NCI-H345 treated with DMSO at 0.1 percent for 48 hours (cell line): ENCODE results near the gene DNMBP.
"Not testable (repeated sequence)": the region's sequence is repeated elsewhere in the genome, so short reads cannot be mapped to it uniquely, and the experiment has no call there.

Experiments
- DNase-seq: peaks from one replicate; lab custom pipeline; 2025; ENCODE audit not compliant: unreplicated experiment; lab: John Stamatoyannopoulos, UW

DNMBP gene

GRCh38 chr10:99985637-99986036 is 24.1 kb downstream of the DNMBP start:
- not testable (repeated sequence) for DNase-seq

GRCh38 chr10:99984211-99985034 is 25.3 kb downstream of the DNMBP start:
- DNase-seq: no peak

GRCh38 chr10:99983280-99983988 is 26.3 kb downstream of the DNMBP start:
- DNase-seq: no peak

- DNase-seq: no peak
Observed at GRCh38 chr10:99982728-99983127, 27.0 kb downstream of the DNMBP start.

DNA sequence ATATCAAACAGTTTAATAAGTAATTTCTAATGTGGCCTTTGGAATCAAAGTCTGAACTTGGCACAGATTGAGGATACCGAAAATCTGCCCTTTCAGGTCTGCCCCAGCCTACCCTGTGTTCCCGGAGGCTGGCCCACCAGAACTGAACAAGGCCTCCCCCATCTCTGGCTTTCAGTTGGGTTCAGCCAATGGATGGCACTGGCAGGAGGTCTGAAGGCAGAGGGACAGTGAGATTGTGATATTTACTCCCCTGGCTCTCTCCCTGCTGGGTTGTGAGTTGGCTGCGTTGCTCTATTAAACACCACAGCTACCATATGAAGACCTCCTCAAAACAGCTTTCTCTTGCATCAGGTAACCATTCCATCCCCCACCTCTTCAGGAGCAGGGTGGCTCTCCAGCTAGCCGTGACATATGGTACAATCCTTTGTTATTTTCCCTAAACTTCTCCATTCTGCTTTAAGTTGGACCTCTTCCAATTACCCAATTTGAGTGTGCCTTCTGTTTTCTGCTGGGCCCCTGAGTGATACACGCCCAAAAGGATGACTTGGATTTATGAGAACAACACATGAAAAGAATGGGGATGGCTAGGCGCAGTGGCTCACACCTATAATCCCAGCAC is 28.1 kb downstream of the DNMBP start:
- DNase-seq: peak; percentile 39

DNA sequence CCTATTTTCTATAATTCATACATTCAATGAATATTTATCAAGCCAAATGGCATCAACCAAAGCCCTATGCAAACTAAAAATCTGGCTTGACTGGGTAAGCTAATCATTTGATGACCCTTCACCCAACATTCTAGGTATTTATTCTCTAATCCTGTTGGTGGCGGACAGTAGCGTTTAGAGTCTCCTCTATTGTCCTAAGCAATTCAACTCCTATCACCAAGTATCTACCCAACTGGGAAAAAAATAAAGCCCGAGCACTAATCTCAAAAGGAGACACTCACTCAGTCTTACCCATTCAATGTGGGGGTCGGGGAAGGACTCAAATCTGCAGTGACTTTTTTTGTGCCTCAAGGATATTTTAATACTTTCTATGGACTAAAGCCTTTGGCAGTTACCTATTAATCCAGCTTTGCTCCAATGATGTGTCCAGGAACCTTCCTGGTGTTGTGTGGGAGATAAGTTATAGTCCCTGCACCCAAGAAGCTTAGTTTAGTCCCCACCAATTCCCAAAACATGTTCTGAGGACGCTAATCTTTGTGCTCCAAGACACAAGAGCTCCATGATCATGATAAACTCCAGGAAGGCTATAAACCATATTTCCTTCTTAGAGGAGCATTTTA is 30.6 kb downstream of the DNMBP start:
- no peak for DNase-seq

GRCh38 chr10:99977916-99978315 is 31.8 kb downstream of the DNMBP start:
- no peak for DNase-seq

DNA sequence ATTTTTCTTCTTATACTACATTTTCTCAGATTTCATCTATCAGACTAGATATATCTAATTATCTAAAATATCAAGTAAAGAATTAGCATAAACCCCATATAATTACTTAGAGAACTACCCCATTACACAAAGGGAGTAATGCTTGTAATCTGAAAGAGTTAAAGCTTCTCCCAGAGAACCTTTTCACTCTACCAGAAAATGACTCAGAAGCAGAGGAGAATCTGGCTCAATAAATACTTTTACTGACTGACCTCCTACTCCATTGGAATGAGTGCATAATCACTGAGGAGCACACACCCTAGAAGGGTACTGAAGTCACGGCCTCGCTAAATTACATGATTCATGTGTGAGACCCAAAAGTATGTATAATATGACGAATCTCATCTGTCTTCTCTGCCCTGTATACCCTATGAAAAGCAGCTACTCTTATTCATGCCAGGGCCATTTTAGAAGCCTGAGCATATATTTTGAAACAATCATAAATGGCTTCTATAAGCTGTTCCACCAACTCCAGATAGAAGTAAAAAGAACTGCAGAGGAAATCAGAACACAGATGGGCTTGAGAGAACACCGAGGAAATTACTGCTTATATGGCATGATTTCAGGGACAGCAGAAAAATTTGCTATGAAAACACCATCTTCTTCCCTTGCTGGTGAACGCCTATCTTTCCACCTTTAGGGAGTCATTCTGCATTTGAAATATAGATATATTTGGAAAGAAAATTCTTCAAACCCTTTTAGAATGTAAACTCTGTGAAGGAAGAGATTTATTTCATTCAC is 32.7 kb downstream of the DNMBP start:
- DNase-seq: no peak

GRCh38 chr10:99975942-99976809 is 33.6 kb downstream of the DNMBP start:
- DNase-seq: no peak

DNA sequence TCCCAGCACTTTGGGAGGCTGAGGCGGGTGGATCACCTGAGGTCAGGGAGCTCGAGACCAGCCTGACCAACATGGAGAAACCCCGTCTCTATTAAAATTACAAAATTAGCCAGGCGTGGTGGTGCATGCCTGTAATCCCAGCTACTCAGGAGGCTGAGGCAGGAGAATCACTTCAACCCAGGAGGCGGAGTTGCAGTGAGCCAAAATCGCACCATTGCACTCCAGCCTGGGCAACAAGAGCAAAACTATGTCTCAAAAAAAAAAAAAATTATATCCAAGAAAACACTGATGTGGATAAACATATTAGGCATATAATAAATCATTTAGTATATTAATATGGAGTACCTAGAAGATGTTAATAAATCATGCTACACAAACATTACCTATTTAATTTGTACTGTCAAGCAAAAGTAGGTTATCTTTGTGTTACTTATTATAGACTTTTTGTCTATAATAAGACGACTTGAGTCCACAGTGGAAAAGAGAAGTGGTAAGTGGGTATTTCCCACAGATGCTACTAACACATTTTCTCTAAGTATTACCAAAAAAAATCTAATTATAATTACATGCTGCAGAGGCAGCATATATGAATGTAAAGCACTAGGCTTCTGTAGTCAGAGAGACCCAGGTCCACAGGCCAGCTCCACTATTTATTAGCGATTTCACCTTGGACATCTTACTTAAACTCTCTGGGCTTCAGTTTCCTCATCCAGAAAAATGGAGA is 34.5 kb downstream of the DNMBP start:
- no peak for DNase-seq

DNA sequence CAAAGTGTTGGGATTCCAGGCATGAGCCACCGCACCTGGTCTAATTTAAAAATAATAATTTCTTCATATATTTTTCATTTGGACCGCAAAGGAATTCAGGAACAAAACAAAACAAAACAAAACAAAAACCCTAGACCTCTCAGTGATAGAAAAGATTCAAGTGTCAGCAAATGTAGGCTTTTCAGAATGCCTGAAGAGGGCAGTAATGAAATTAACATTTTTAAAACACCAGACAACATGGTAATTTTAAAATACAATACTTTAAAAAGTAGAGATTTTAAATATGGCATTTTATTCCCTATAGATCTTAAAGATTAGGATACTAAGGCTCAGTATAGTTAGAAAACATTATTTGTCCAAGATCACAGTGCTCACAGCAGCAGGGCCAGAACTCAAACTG is 36.6 kb downstream of the DNMBP start:
- no peak for DNase-seq

DNA sequence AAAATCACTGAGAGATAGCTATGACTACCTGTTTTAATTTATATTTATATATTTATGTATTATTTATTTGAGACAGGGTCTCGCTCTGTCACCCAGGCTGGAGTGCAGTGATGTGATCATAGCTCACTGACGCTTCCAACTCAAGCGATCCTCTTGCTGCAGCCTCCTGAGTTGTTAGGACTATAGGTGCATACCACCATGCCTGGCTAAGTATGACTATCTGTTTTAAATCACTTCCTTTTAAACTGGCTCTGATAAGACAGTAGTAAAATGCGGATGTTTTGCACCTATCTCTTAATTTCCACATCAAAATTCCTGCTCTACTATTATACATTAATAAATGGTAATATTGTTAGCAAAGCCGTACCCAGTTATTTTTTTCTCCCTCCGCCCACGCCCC is 41.8 kb downstream of the DNMBP start:
- DNase-seq: no peak

GRCh38 chr10:99966306-99966705 is 43.4 kb downstream of the DNMBP start:
- no peak for DNase-seq

GRCh38 chr10:99965700-99966099 is 44.0 kb downstream of the DNMBP start:
- DNase-seq: no peak

DNA sequence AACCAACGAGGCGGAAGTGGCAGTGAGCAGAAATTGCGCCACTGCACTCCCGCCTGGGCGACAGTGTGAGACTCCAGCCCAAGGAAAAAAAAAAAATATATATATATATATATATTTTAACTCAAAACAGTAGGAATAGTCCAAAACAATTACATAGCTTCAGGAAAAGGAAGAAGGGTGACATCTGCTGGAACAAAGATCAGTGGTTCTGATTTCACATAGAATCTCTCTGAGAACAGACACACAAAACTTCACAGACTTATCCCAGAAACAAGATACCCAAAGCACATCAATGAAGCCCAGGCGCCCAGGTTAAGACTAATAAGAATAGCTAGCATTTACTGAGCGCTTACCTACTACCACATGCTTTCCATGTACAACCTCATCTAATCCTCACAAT is 45.0 kb downstream of the DNMBP start:
- no peak for DNase-seq

GRCh38 chr10:99963467-99964165 is 46.1 kb downstream of the DNMBP start:
- not testable (repeated sequence) for DNase-seq

- DNase-seq: no peak
Observed at GRCh38 chr10:99958806-99959205, 50.9 kb downstream of the DNMBP start.

- no peak for DNase-seq
Observed at GRCh38 chr10:99958302-99958701, 51.4 kb downstream of the DNMBP start.

DNA sequence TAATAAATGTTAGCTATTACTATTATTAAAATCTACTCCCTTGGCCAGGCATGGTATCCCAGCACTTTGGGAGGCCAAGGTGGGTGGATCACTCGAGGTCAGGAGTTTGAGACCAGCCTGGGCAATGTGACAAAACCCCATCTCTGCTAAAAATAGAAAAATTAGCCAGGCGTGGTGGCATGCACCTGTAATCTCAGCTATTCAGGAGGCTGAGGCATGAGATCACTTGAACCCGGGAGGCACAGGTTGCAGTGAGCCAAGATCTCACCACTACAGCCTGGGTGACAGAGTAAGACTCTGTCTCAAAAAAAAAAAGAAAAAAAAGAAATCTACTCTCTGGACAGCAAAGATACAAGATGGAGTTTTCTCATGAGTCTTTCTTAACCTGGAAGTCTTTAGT is 56.2 kb downstream of the DNMBP start:
- DNase-seq: not testable (repeated sequence)
